Measurements from ENCODE around the gene HRC. TPM values are rescaled to one million over a fixed set of nuclear protein-coding genes. Genes with fewer than 3 reads are reported as not detected.
"Not testable (repeated sequence)": the region's sequence is repeated elsewhere in the genome, so short reads cannot be mapped to it uniquely, and the experiment has no call there.

HRC gene
- polyA plus RNA-seq, 3 donors from 2014 or later, result not detected

GRCh38 chr19:49152119-49152550 is 3.1 kb downstream of the HRC start:
- Mint-ChIP-seq H3K27ac (no peak overlapping the region), H3K4me1 (peaks cover 29 to 31% of the 10 kb centered on the region in 2 donors)

DNA sequence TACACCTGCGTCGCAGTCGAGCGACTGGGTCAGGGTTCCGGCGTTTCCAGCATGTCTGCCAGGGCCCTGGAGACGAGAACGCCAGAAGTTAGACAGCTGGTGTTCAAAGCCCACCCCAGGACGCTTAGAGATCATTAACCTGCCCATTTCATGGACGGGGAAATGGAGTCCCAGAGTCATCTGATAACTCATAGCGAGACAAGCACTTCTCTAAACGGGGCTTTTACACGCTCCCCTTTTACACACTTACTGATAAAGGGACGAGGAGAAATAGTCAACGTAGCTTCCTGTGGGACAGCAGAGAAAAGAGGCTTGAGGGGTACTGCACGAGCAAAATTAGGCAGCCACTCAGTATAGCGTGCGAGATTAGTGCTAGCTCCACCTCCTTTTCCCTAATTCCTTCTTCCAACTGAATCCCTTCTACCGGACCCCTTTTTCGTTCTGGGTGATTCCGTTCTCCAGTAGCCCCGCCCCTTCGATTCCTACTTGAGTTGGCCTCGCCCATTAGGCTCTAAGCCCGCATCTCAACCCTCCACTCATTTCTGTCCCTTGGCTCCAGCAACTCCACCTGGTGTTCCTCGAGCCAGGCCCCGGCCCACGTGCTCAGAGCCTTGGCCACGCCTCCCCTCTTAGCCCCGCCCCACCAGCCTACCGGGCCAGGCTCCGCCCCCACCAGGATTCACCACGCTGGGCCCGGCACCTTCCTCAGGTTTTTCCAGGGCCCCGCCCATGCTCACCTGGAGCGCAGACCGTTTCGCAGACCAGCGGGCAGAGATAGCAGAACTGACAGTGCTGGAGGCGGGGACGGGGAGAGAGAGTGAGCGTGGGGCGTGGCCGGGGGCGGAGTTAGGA is 3.7 kb downstream of the HRC start:
- Mint-ChIP-seq H3K9me3 (peaks cover 0 to 3% (median 0%) of the 10 kb centered on the region in 6 donors), H3K4me1 (peaks cover 29 to 31% of the 10 kb centered on the region in 2 donors), H3K4me3 (peak overlapping the region; percentile 72 to 85 (median 80)), H3K27ac (peak overlapping the region in 1 of 6 donors; percentile 55), H3K27me3 (ENCODE audit: low read depth in 3 of 3) (peaks cover 5 to 25% (median 10%) of the 10 kb centered on the region in 3 donors), H3K36me3 (peaks cover 0 to 4% (median 0%) of the 10 kb centered on the region in 3 donors)
- peak in 2 of 3 donors; percentile 29 to 35 for DNase-seq

More at GRCh38 chr19:49152119-49152550, 3.1 kb downstream of the HRC start:
- DNase-seq, result no peak
- Mint-ChIP-seq H3K36me3 (peaks cover 0 to 4% (median 0%) of the 10 kb centered on the region in 3 donors), H3K4me3 (peak overlapping the region in 4 of 5 donors; percentile 10 to 35 (median 24)), H3K9me3 (peaks cover 0 to 3% (median 0%) of the 10 kb centered on the region in 6 donors), H3K27me3 (ENCODE audit: low read depth in 3 of 3) (peaks cover 6 to 25% (median 11%) of the 10 kb centered on the region in 3 donors)

DNA sequence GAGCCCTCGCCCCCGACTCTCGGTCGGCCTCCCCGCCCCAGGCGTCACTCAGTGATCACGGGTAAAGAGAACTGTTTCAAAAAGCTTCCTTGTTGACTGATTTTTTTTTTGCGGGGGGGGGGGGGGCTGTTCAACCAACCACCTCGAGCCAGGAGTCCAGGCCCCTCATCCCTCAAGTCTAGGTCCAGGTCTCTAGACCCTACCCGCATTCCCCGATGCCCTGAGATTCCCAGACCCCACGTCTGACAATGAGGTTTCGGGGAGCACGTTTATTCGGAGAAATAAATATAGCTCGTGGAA is 4.3 kb downstream of the HRC start:
- H3K4me3 Mint-ChIP-seq, result peak overlapping the region; percentile 74 to 89 (median 85)
- H3K9me3 Mint-ChIP-seq, result peaks cover 0 to 3% (median 0%) of the 10 kb centered on the region in 6 donors
- H3K27me3 Mint-ChIP-seq (ENCODE audit: low read depth in 3 of 3), result peaks cover 7 to 25% (median 10%) of the 10 kb centered on the region in 3 donors
- no peak overlapping the region for H3K27ac Mint-ChIP-seq
- H3K36me3 Mint-ChIP-seq, result peaks cover 0 to 4% (median 0%) of the 10 kb centered on the region in 3 donors
- H3K4me1 Mint-ChIP-seq, result peaks cover 32 to 33% of the 10 kb centered on the region in 2 donors
- DNase-seq, result no peak

DNA sequence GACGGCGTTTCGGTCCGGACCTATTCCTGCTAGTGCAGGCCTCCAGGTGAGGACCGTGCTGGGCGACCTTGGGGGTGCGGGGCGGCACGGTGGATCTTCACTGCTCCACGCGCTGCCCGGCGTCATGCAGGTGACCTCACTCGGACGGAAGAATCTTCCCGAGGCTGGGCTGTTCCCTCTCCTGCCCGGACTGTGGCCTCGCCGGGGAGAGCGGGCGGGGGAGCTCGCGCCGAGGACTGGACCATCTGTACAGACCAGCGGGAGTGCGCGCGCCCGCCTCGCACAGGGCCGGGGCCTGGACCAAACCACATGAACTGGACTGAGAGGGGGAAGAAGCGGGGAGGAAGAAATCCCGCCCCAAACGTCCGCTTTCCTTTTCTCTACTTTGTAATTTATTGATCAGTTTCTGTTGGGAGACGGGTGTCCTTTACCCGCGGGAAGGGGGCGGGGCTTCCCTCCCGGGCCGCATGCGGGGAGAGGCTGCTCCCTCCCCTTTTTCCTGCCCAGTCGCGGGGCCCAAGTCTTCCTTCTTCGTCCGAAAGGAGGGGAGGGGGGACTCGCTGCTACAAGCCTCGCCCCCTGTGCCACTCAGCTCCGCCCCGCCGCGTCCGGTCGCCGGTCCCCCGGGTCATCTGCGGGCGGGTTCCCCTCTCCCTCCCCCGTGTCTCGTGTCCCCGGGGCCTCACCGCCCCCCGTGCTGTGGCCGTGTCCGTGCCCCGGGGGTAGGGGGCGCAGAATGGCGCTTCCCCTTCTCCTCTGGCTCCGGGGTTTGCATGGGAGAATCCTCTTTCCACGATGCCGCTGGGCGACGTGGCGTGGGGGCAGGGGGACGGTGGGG is 4.9 kb downstream of the HRC start:
- H3K4me3 Mint-ChIP-seq, result peak overlapping the region; percentile 81 to 89 (median 85)
- H3K27me3 Mint-ChIP-seq (ENCODE audit: low read depth in 3 of 3), result peaks cover 7 to 24% (median 10%) of the 10 kb centered on the region in 3 donors
- H3K9me3 Mint-ChIP-seq, result peaks cover 0 to 3% (median 0%) of the 10 kb centered on the region in 6 donors
- H3K4me1 Mint-ChIP-seq, result peaks cover 36 to 39% of the 10 kb centered on the region in 2 donors
- peak overlapping the region in 1 of 6 donors; percentile 20 for H3K27ac Mint-ChIP-seq
- DNase-seq, result peak; percentile 45 to 52 (median 50)
- peaks cover 0 to 4% (median 0%) of the 10 kb centered on the region in 3 donors for H3K36me3 Mint-ChIP-seq

GRCh38 chr19:49149652-49150105 is 5.5 kb downstream of the HRC start:
- Mint-ChIP-seq H3K4me3 (peak overlapping the region; percentile 81 to 89 (median 85)), H3K4me1 (peaks cover 37 to 40% of the 10 kb centered on the region in 2 donors), H3K36me3 (peaks cover 0 to 4% (median 0%) of the 10 kb centered on the region in 3 donors), H3K9me3 (peaks cover 0 to 3% (median 0%) of the 10 kb centered on the region in 6 donors), H3K27me3 (ENCODE audit: low read depth in 3 of 3) (peaks cover 7 to 26% (median 10%) of the 10 kb centered on the region in 3 donors), H3K27ac (no peak overlapping the region)
- no peak for DNase-seq

GRCh38 chr19:49148784-49149651 is 6.2 kb downstream of the HRC start:
- Mint-ChIP-seq H3K9me3 (peaks cover 0 to 3% (median 0%) of the 10 kb centered on the region in 6 donors), H3K27me3 (ENCODE audit: low read depth in 3 of 3) (peaks cover 7 to 24% (median 10%) of the 10 kb centered on the region in 3 donors), H3K4me1 (peaks cover 37 to 40% of the 10 kb centered on the region in 2 donors), H3K4me3 (peak overlapping the region; percentile 79 to 85 (median 85)), H3K27ac (no peak overlapping the region), H3K36me3 (peaks cover 0 to 1% (median 0%) of the 10 kb centered on the region in 3 donors)
- peak; percentile 82 to 84 (median 83) for DNase-seq

DNA sequence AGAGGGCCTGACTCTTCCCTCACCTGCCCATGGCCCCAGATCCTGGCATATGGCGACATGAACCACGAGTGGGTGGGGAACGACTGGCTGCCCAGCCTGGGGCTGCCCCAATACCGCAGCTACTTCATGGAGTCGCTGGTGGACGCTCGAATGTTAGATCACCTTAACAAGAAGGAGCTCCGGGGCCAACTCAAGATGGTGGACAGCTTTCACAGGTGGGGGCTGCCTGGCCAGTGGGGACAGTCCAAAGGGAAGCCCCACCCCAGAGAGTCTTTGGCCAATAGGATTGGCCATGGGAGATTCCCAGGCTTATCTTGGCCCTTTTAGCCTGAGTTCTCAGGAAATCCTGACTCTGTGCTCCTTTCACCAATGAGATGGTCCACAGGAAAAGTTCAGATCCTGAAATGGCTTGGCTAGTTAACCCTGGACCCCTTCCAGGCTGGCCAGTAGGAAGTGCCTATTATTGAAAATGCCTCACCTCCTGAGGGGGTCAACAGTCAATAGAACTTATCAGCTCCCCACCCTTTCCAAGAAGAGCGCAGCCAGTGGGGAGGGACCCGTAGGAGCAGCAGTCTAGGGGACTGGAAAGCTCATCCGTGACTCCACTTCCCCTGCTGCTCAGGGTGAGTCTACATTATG is 7.0 kb downstream of the HRC start:
- H3K27me3 Mint-ChIP-seq (ENCODE audit: low read depth in 3 of 3), result peaks cover 7 to 22% (median 8%) of the 10 kb centered on the region in 3 donors
- peaks cover 38 to 42% of the 10 kb centered on the region in 2 donors for H3K4me1 Mint-ChIP-seq
- no peaks in the 10 kb centered on the region for H3K9me3 Mint-ChIP-seq
- DNase-seq, result no peak
- no peak overlapping the region for H3K27ac Mint-ChIP-seq
- H3K36me3 Mint-ChIP-seq, result no peaks in the 10 kb centered on the region
- H3K4me3 Mint-ChIP-seq, result peak overlapping the region; percentile 61 to 85 (median 67)

DNA sequence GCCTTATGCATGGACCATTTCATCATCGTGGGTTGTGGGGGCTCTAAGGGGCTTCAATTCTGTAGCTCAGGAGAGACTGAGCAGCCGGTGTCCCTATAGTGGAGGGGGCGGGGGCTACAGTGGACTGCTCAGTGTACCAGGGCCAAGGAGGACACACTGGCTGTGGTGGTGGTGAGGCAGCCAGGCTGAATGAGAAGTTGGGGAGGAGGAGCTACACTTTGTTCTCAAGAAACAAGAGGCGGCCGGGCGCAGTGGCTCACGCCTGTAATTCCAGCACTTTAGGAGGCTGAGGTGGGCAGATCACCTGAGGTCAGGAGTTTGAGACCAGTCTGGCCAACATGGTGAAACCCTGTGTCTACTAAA is 8.8 kb downstream of the HRC start:
- DNase-seq, H3K9me3 Mint-ChIP-seq, H3K4me3 Mint-ChIP-seq, H3K36me3 Mint-ChIP-seq, H3K27ac Mint-ChIP-seq: not testable (repeated sequence)
- Mint-ChIP-seq H3K27me3 (ENCODE audit: low read depth in 3 of 3) (peaks cover 8 to 14% (median 14%) of the 10 kb centered on the region in 3 donors), H3K4me1 (peaks cover 42 to 45% of the 10 kb centered on the region in 2 donors)

- H3K36me3 Mint-ChIP-seq, result peaks cover 0 to 4% (median 0%) of the 10 kb centered on the region in 3 donors
- peak overlapping the region in 2 of 5 donors; percentile 31 to 51 for H3K4me3 Mint-ChIP-seq
- H3K27me3 Mint-ChIP-seq (ENCODE audit: low read depth in 3 of 3), result peaks cover 8 to 16% (median 14%) of the 10 kb centered on the region in 3 donors
- DNase-seq, result peak; percentile 69 to 75 (median 70)
- no peaks in the 10 kb centered on the region for H3K9me3 Mint-ChIP-seq
- H3K27ac Mint-ChIP-seq, result peak overlapping the region in 1 of 6 donors; percentile 35
- H3K4me1 Mint-ChIP-seq, result peaks cover 38 to 40% of the 10 kb centered on the region in 2 donors
Measured at GRCh38 chr19:49145573-49146407, 9.4 kb downstream of the HRC start.

GRCh38 chr19:49142866-49143335 is 12.3 kb downstream of the HRC start:
- Mint-ChIP-seq H3K4me1 (peaks cover 16 to 20% of the 10 kb centered on the region in 2 donors), H3K4me3 (peak overlapping the region; percentile 70 to 83 (median 76)), H3K9me3 (no peaks in the 10 kb centered on the region), H3K36me3 (peaks cover 0 to 4% (median 0%) of the 10 kb centered on the region in 3 donors), H3K27me3 (ENCODE audit: low read depth in 3 of 3) (peaks cover 5 to 11% (median 8%) of the 10 kb centered on the region in 3 donors), H3K27ac (peak overlapping the region in 2 of 6 donors; percentile 4 to 17)
- DNase-seq, result peak; percentile 64 to 67 (median 65)

- peak overlapping the region in 3 of 5 donors; percentile 2 to 62 (median 13) for H3K4me3 Mint-ChIP-seq
Measured at GRCh38 chr19:49141352-49141751, 13.8 kb downstream of the HRC start.

More at GRCh38 chr19:49141352-49141751, 13.8 kb downstream of the HRC start:
- DNase-seq, result no peak
- Mint-ChIP-seq H3K9me3 (no peaks in the 10 kb centered on the region), H3K27me3 (ENCODE audit: low read depth in 3 of 3) (peaks cover 5 to 10% (median 8%) of the 10 kb centered on the region in 3 donors), H3K27ac (peak overlapping the region in 3 of 6 donors; percentile 12 to 43 (median 28)), H3K36me3 (peaks cover 0 to 8% (median 4%) of the 10 kb centered on the region in 3 donors), H3K4me1 (peaks cover 16 to 20% of the 10 kb centered on the region in 2 donors)
